HepG2 (cell line): ENCODE data around the gene ZNF22. TPM values are rescaled to one million over a fixed set of nuclear protein-coding genes. Genes with fewer than 3 reads are reported as not detected.

Experiments used
- ATAC-seq: fragments of 200-7000 bp; cut with Tn5 transposase; 3 replicates; pipeline ENCODE4 v1.9.1; 2020; ENCODE audit warnings: mild to moderate bottlenecking, moderate library complexity
- BruUV-seq: library from RNA; stranded (reverse); fragments of 400-500 nt; replicated peaks from 2 replicates; lab custom pipeline; 2021; lab: Mats Ljungman, UMichigan
- CTCF ChIA-PET: fragments of 300-600 bp; formaldehyde crosslinking; extraction: SDS; loops from one replicate; lab custom pipeline; 2021; ENCODE audit warnings: low total read pairs, inconsistent platforms, low intra/inter-chr PET ratio; lab: Yijun Ruan, JAX
- POLR2A ChIA-PET: fragments of 350-600 bp; sonication (Branson Sonifier 250); formaldehyde crosslinking; loops from one replicate; lab custom pipeline; 2020; ENCODE audit warnings: antibody characterized with exemption, inconsistent platforms; lab: Yijun Ruan, JAX
- DNase-seq: peaks from one replicate; pipeline ENCODE4 v3.0.0-alpha.2; 2015; ENCODE audit warnings: low spot score
- FAIRE-seq: peaks from 3 replicates; lab custom pipeline; 2011; peaks lifted over from hg19 to GRCh38; lab: Jason Lieb, UNC
- H2AFZ ChIP-seq: one replicate; pipeline ENCODE4 v1.6.1; 2011; ENCODE audit warnings: low read length, inconsistent platforms
- H3K27ac ChIP-seq: fragments of 300-600 bp; 3 replicates; pipeline ENCODE4 v1.8.0; 2011; ENCODE audit warnings: mixed run types, mild to moderate bottlenecking, mixed read lengths, low read length, inconsistent platforms; ENCODE audit not compliant: insufficient read depth; ENCODE audit errors: extremely low read length
- H3K27me3 ChIP-seq, 2 experiments: fragments of 200-600 bp in 1 of 2; 2 replicates in 1 of 2; 3 replicates in 1 of 2; pipeline versions ENCODE4 v1.6.0 to v1.8.0; 2011; ENCODE audit warnings: low read length in 2 of 2, mild to moderate bottlenecking in 2 of 2, moderate library complexity in 2 of 2, inconsistent platforms in 1 of 2; ENCODE audit not compliant: insufficient read depth in 2 of 2, control insufficient read depth in 1 of 2
- H3K36me3 ChIP-seq, 2 experiments: fragments of 200-600 bp in 1 of 2; replicated peaks in 1 of 2; 2 replicates in 1 of 2; 3 replicates in 1 of 2; pipeline versions ENCODE4 v1.5.1 to v1.8.0; 2011; ENCODE audit warnings: low read length in 2 of 2, inconsistent platforms in 1 of 2; ENCODE audit not compliant: insufficient read depth in 2 of 2, control insufficient read depth in 1 of 2
- H3K4me1 ChIP-seq: 2 replicates; pipeline ENCODE4 v1.5.1; 2012; ENCODE audit warnings: low read length, inconsistent platforms; ENCODE audit not compliant: insufficient read depth
- H3K4me2 ChIP-seq: 2 replicates; pipeline ENCODE4 v1.6.0; 2011; ENCODE audit warnings: low read depth, low read length, inconsistent platforms
- H3K4me3 ChIP-seq, 3 experiments: fragments of 200-600 bp in 1 of 3; sonication (generic), shearing (Covaris generic) in 1 of 3; replicated peaks in 1 of 3; 2 replicates each; pipeline ENCODE4 v1.5.1; 2011 to 2016; ENCODE audit warnings: low read length in 3 of 3, inconsistent platforms in 2 of 3, low read depth in 2 of 3, mild to moderate bottlenecking in 2 of 3, control low read depth in 1 of 3, mixed read lengths in 1 of 3; ENCODE audit not compliant: insufficient read depth in 1 of 3
- H3K79me2 ChIP-seq: one replicate; pipeline ENCODE4 v1.6.1; 2011; ENCODE audit warnings: low read length, inconsistent platforms; ENCODE audit not compliant: insufficient read depth
- H3K9ac ChIP-seq: 2 replicates; pipeline ENCODE4 v1.6.0; 2011; ENCODE audit warnings: mild to moderate bottlenecking, low read depth, low read length, inconsistent platforms; ENCODE audit not compliant: insufficient read depth
- H3K9me3 ChIP-seq: 2 replicates; pipeline ENCODE4 v1.5.1; 2012; ENCODE audit warnings: mild to moderate bottlenecking, low read length
- H4K20me1 ChIP-seq: 2 replicates; pipeline ENCODE4 v1.6.0; 2011; ENCODE audit warnings: inconsistent platforms, mild to moderate bottlenecking, low read length, moderate library complexity; ENCODE audit not compliant: insufficient read depth
- AGO2 ChIP-seq: fragments of 200-400 bp; formaldehyde crosslinking; optimal IDR thresholded peaks from 2 replicates; pipeline ENCODE3; 2017; ENCODE audit warnings: mild to moderate bottlenecking, low read depth, low read length, moderate library complexity
- ZNF747 ChIP-seq: sonication (generic); formaldehyde crosslinking; IDR thresholded peaks from 2 replicates; pipeline ENCODE4 v1.8.1; 2023; ENCODE audit warnings: missing genetic modification reagents, mild to moderate bottlenecking, borderline replicate concordance
- WGBS: methylation state at CpG from one replicate; pipeline ENCODE4 v1.1.6; 2017; ENCODE audit warnings: low lambda C conversion rate; 5-methylcytosine and 5-hydroxymethylcytosine counted together
- in situ Hi-C: cut with HindIII; loops from 2 replicates; pipeline ENCODE4 v1.10.0; 2017; ENCODE audit warnings: low pct_unique_long_range_greater_than_20kb; ENCODE audit not compliant: extremely low pct_ligation_motif_present
- intact Hi-C: fragments of 100-400 bp; cut with micrococcal nuclease; formaldehyde crosslinking; loops from one replicate; pipeline ENCODE4 v1.10.0; 2022; ENCODE audit not compliant: unreplicated experiment
- polyA plus RNA-seq, 8 experiments: library from polyadenylated mRNA; depleted of rRNA in 3 of 8; stranded (reverse) in 7 of 8; unstranded in 1 of 8; fragments of >200 nt; fragmentation: Illumina TruSeq in 4 of 8; extraction: Trizol in 4 of 8; gene quantifications; 2 replicates each; pipeline versions ENCODE4 v1.2.1 to v1.2.3, GENCODE V29; 2011 to 2016; ENCODE audit warnings: low read depth in 4 of 8, missing spikeins in 1 of 8, mixed read lengths in 1 of 8; ENCODE audit not compliant: insufficient read depth in 1 of 8
- total RNA-seq, 5 experiments: library from RNA; depleted of rRNA; stranded (reverse); fragments of >200 nt; fragmentation: Illumina TruSeq; extraction: Trizol; gene quantifications; 2 replicates each; pipeline ENCODE4 v1.2.3, GENCODE V29; 2016; ENCODE audit warnings: low read depth in 1 of 5
- TF ChIP-seq, protein P1 (sequence below): sonication (generic); formaldehyde crosslinking; IDR thresholded peaks from 2 replicates; pipeline ENCODE4 v1.5.1; 2020; ENCODE audit warnings: mild to moderate bottlenecking, missing genetic modification reagents, moderate library complexity

The ZNF22 gene
- total and polyA plus RNA-seq, 2 of the 13 experiments (the other 11 are each of a cell fraction or from before 2014, with no cell fraction given): 0.40 to 1.3 TPM

DNA sequence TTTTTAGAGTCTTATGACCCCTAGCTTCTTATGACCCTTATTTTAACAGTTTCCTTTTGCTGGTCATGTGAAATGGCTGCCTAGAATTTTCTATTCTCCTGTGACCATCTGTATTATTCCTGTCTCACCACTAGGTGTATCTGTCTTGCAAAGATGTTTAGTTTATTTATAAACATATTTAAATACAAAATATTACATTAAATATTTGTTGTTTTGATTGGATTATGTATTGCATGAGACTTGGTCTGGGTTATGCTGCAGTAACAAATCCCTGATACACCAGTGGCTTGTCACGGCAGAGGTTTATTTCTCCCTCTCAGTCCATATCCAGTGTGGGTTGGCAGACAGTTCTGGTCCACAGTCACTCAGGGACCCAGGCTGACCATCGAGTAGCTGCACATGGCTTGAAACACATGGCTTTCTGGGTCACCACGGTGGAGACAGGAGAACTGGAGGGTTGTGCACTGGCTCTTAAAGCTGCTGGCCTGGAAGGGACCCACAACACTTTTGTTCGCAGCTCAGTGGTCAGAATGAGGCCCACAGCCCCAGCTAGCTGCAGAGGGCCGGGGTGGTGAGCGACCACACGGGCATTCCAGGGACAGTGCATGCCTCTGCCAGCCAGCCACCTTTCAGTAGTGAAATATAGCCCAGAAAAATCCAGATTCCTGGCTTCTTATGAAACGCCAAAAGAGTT is 33.8 kb upstream of the ZNF22 start:
- Histone ChIP-seq H3K27ac (peak overlapping the region; percentile 56), H3K27me3 (no peaks in the 10 kb centered on the region), H4K20me1 (peaks cover 9% of the 10 kb centered on the region; the same call in 1 of the 2 replicates), H3K9me3 (no peaks in the 10 kb centered on the region), H3K4me3 (no peak overlapping the region; a peak in 1 of 6 replicates), H3K79me2 (peaks cover 60% of the 10 kb centered on the region), H3K4me1 (peaks cover 69% of the 10 kb centered on the region), H2AFZ (no peak overlapping the region), H3K9ac (no peak overlapping the region), H3K36me3 (peaks cover 12 to 39% of the 10 kb centered on the region in 2 experiments), H3K4me2 (peak overlapping the region; percentile 95; the same call in 1 of the 2 replicates)
- DNase-seq (no peak), FAIRE-seq (no peak), ATAC-seq (no peak)
- intact Hi-C loops: no loop called here
- no TSS peak for BruUV-seq
- in situ Hi-C loops: loop anchor here (25.0 kb wide), 1 partner anchor 1555 kb away; the partner anchor contains the start of gene HNRNPF
- 93% methylated on average over 8 of the region's 8 CpGs for WGBS
- TF ChIP-seq AGO2: peak; percentile 51
- TF ChIP-seq, protein P1, sequence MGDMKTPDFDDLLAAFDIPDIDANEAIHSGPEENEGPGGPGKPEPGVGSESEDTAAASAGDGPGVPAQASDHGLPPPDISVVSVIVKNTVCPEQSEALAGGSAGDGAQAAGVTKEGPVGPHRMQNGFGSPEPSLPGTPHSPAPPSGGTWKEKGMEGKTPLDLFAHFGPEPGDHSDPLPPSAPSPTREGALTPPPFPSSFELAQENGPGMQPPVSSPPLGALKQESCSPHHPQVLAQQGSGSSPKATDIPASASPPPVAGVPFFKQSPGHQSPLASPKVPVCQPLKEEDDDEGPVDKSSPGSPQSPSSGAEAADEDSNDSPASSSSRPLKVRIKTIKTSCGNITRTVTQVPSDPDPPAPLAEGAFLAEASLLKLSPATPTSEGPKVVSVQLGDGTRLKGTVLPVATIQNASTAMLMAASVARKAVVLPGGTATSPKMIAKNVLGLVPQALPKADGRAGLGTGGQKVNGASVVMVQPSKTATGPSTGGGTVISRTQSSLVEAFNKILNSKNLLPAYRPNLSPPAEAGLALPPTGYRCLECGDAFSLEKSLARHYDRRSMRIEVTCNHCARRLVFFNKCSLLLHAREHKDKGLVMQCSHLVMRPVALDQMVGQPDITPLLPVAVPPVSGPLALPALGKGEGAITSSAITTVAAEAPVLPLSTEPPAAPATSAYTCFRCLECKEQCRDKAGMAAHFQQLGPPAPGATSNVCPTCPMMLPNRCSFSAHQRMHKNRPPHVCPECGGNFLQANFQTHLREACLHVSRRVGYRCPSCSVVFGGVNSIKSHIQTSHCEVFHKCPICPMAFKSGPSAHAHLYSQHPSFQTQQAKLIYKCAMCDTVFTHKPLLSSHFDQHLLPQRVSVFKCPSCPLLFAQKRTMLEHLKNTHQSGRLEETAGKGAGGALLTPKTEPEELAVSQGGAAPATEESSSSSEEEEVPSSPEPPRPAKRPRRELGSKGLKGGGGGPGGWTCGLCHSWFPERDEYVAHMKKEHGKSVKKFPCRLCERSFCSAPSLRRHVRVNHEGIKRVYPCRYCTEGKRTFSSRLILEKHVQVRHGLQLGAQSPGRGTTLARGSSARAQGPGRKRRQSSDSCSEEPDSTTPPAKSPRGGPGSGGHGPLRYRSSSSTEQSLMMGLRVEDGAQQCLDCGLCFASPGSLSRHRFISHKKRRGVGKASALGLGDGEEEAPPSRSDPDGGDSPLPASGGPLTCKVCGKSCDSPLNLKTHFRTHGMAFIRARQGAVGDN: peak; percentile 29
- no peak for TF ChIP-seq ZNF747
- ChIA-PET CTCF (interaction anchor here (1.5 kb wide), 1 partner anchor 8 kb away, joined by 5 read pairs; no protein-coding TSS in a partner anchor), POLR2A (interaction anchor here (1.1 to 13.2 kb wide), 9 partner anchors 10 to 707 kb away, joined by 3 to 407 read pairs (median 9); partner anchors contain the start of gene DEPP1)
